Stimulated activated CD4-positive, alpha-beta T cell treated with anti-CD3 and anti-CD28 coated beads, Interleukin-1b, Interleukin-23, amount 100 ng/mL, for 24 hours (primary cell): ENCODE results near the gene ALDH9A1.
"Not testable (repeated sequence)": the region's sequence is repeated elsewhere in the genome, so short reads cannot be mapped to it uniquely, and the experiment has no call there.

Experiments used
- DNase-seq, 4 experiments: peaks; one replicate each; pipeline ENCODE4 v3.0.0-alpha.2; 2020; ENCODE audit warnings: low read depth in 4 of 4, low spot score in 1 of 4

ALDH9A1 gene

GRCh38 chr1:165697881-165698760 is at the start of gene ALDH9A1:
Gene ALDH9A1 (minus strand): TSS chr1:165698562. CDS start chr1:165698558, 4 bp downstream.
- peak; percentile 59 to 92 (median 72) for DNase-seq

GRCh38 chr1:165747632-165748447 is 49.5 kb upstream of the ALDH9A1 start:
- DNase-seq, result no peak

DNA sequence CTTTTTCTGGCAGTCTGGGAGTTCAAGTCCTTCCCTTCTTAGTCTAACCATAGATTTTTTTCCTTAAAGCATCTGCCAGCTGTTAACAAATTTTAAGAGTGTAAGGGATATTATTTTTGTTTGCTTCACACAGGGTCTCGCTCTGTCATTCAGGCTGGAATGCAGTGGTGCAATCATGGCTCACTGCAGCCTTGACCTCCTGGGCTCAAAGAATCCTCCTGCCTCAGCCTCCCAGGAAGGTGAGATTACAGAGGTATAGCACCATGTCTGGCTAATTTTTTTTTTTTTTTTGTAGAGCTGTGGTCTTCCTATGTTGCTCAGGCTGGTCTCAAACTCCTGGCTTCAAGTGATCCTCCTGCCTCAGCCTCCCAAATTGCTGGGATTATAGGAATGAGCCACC is 46.6 kb upstream of the ALDH9A1 start:
- DNase-seq, result not testable (repeated sequence)

DNA sequence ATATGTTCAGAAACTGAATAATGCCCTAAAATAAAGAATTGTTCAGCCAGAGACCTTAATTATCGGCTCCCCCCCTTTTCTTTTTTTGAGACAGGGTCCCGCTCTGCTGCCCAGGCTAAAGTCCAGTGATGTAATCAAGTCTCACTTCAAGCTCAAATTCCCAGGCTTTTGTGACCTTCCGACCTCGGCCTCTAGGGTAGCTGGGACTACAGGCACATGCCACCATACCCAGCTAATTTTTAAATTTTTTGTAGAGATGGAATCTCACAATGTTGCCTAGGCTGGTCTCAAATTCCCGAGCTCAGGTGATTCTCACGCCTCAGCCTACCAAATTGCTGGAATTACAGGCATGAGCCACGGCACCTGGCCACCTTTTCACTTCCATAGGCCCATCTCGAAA is 43.8 kb upstream of the ALDH9A1 start:
- no peak for DNase-seq

- DNase-seq, result no peak
These were observed 40.4 kb upstream of the ALDH9A1 start for GRCh38 chr1:165738794-165739193.

GRCh38 chr1:165737196-165737595 is 38.8 kb upstream of the ALDH9A1 start:
- DNase-seq, result no peak

DNA sequence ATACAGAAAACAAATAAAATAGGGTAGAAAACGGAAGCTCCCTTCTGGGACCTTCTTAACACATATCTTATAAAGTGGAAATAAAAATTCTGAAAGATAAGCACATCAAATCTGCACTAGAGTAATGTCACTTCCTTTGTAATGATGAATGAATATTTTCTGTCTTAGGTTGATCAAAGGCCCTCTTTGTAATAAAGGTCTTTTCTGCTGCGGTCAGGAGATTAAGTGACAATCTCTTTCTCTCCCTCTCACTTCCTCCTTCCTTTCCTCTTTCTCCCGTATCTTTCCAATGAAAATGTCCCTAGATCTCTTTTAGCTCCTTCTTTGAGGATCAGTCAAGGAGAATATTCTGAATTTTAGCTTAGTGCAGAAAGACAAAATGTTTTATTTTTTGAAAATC is 36.5 kb upstream of the ALDH9A1 start:
- no peak for DNase-seq

- DNase-seq, result no peak
These were observed 28.5 kb upstream of the ALDH9A1 start for GRCh38 chr1:165726841-165727240.

- no peak for DNase-seq
These were observed 27.8 kb upstream of the ALDH9A1 start for GRCh38 chr1:165726169-165726568.

DNA sequence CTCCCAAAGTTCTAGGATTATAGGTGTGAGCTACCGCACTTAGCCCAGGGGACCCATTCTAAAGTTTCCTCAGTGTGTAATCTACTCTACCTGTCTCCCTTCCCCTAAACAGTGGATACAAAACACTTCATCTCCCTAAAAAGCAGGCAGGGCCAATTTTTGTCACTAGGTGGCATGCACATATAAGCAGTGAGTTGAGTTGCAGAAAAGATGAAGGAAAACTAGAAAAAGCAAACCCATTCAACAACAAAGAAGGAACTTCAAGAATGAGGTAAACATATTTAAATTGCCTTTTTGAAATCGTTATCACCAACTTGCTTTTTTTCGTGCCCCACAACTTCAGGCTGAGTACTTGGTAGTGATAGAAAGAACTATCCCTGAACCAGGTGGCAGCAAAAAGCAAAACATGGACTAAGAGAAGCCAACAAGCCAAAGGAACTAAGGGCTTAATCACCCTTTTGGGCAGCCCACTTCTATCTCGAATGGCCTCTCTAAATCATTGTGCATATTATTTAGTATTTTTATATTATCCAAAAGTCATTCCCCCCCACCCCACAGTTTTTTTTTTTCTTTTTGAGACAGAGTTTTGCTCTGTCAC is 19.7 kb upstream of the ALDH9A1 start:
- DNase-seq, result peak in 1 of 4 experiments; percentile 7

DNA sequence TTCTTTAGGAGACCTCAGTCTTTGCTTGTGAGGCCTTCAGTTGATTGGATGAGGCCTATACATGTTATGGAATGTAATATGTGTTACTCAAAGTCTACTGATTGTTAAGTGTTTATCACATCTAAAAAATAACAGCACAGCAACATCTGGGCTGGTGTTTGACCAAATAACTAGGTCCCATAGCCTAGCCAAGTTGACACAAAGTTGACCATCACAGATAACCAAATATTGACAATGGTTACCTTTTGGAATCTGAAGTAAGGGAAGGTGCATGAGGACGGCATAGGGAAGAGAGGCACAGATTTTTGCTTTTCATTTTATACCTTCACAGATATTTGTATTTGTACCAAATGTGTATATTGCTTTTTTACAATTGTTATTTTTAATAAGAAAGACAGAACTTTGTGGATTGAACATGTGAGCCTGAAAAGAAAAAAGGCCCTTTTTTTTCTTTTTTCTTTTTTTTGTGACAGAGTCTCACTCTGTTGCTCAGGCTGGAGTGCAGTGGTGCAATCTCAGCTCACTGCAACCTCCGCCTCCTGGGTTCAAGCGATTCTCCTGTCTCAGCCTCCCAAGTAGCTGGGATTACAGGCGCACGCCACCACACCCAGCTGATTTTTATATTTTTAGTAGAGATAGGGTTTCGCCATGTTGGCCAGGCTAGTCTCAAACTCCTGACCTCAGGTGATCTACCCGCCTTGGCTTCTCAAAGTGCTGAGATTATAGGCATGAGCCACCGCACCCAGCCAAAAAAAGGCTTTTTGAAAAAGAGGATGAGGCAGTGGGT is 18.1 kb upstream of the ALDH9A1 start:
- not testable (repeated sequence) for DNase-seq

DNA sequence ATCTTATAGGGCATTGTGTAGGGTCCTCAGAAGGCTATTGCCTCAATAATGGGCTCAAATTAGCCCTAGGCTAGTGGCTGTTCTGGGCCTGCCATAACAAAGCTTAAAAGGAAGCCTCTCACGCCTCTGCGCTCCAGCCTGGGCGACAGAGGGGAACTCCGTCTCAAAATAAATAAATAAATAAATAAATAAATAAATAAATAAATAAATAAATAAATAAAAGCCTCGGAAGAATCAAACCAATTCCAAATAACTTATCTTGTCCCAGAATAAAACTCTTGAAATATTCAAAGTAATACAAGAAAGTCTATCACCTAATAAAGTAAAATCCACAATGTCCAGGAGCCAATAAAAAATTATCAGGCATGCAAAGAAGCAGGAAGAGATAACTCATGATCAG is 14.4 kb upstream of the ALDH9A1 start:
- no peak for DNase-seq

DNA sequence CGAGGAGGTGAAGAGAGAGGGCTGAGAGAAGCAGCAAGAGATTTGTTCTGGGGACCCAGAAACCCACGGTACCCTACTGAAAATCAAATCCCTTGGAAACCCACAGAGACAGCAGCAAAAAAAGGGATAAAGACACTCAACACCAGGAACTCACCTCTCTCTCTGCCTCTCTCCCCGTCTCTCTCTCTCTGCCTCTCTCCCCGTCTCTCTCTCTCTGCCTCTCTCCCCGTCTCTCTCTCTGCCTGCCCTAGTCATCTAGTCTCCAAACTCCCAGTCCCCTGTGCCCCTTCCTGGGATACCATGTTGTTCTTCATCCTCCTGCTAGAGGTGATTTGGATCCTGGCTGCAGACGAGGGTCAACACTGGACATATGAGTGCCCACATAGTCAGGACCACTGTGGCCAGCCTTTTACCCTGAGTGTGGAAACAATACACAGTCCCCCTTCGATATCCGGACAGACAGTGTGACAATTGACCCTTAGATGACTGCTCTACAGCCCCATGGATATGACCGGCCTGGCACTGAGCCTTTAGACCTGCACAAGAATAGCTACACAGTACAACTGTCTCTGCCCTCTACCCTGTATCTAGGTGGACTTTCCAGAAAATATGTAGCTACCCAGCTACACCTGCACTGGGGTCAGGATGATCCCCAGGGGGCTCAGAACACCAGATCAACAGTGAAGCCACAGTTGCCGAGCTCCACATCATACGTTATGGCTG is 9.8 kb upstream of the ALDH9A1 start:
- DNase-seq, result no peak

GRCh38 chr1:165703648-165704047 is 5.3 kb upstream of the ALDH9A1 start:
- DNase-seq, result no peak

- DNase-seq, result not testable (repeated sequence)
These were observed 3.6 kb upstream of the ALDH9A1 start for GRCh38 chr1:165701922-165702321.

DNA sequence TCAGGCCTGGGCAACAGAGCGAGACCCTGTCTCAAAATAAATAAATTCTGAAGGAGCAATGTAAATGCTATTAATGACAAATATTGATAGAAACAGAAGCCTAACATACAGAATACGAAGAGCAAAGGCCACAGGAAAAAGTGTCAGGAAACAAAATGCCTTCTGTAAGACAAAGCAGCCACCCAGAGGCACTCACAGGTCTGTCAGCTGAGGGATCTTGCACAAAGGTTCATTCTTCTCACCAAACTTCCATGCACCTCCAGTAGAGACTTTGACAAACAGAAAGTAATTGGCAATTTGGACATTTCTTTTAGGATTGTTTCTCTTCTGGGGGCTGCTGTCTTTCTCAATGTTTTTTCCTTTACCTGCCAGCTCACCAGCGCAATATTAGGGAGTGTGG is 1.2 kb upstream of the ALDH9A1 start:
- no peak for DNase-seq

DNA sequence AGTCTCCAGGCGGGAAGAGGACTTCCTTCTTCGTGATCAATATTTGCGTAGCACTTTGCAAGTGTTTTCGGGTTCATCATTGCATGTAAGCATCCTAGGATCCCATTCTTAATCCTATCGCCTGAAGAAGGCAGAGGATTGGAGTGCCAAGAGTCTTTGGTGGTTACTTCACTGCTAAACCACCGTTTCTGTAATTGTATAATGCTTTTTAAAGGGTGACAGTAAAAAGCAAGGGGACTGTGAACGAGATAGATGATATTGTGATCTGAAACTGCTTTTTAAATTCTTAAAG is 345 bp upstream of the ALDH9A1 start:
- DNase-seq, result no peak

DNA sequence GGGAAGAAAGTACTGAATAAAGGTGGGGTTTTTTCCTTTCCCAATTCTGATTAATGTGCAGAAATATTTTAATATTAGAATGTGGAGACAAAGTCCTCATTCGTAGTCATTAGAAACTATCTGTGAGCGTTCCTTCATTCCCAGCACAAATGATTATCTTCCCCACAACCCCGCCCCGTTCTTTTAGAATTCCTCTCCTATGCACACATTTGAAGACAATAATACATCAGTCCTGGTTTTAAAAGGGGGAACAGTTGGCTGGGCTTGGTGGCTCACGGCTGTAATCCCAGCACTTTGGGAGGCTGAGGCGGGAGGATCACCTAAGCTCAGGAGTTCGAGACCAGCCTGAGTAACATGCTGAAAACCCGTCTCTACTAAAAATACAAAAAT is 876 bp downstream of the ALDH9A1 start:
- DNase-seq, result no peak

DNA sequence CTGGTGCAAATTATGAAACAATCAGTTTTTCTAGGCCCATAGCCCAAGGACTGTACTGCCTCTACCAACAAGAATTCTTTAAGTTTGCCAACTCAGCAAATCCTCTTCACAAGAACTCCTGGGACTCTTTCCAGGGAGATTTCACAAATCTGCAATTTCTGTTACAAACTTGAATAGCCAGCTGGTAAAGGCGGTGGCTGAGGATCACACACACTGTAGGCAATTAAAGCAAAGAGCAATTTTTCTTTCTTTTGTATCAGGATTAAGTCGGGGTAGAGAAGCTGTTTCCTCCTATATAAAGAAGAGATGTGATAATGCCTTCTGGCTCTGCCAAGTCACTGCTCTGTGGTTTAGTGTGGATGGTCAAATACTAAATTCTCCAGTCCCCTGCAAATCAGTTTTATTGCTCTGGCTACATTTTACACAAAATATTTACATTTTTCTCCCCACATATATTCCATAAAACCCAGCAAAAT is 1.7 kb downstream of the ALDH9A1 start:
- no peak for DNase-seq

DNA sequence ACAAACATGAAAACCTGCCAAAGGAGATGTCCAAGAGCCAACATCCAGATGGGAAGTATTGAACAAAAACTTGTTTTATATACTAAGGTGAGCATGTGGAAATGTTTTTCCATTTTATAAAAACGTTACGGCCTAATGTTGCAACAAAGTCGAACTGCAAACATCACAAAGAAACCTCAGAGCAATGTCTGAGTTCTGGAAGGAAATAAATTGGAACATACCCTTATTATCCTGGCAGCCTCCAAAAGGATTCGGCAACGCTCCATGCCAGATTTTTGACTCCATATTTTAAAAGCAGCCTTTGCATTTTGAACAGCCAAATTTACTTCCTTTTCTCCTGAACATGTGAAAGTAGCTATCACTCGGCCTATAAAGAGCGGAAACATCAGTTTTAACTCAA is 3.3 kb downstream of the ALDH9A1 start:
- DNase-seq, result no peak
